IMR-90 (cell line): ENCODE measurements around the gene SLC29A3. TPM values are rescaled to one million over a fixed set of nuclear protein-coding genes. Genes with fewer than 3 reads are reported as not detected.

ENCODE experiments used
- ATAC-seq: fragments of 200-7000 bp; cut with Tn5 transposase; 2 replicates; pipeline ENCODE4 v1.9.1; 2020; ENCODE audit warnings: low read depth, mild to moderate bottlenecking, moderate library complexity
- BruUV-seq: library from RNA; stranded (reverse); fragments of 400-500 nt; replicated peaks from 2 replicates; lab custom pipeline; 2021; lab: Mats Ljungman, UMichigan
- CTCF ChIA-PET: fragments of 300-600 bp; formaldehyde crosslinking; extraction: SDS; loops from one replicate; lab custom pipeline; 2021; ENCODE audit warnings: antibody characterized with exemption; lab: Yijun Ruan, JAX
- POLR2A ChIA-PET: fragments of 300-600 bp; sonication (Branson Sonifier 250); formaldehyde crosslinking; loops from one replicate; lab custom pipeline; 2022; ENCODE audit warnings: antibody characterized with exemption; ENCODE audit not compliant: unreplicated experiment; lab: Charles Lee
- DNase-seq: peaks from one replicate; pipeline ENCODE4 v3.0.0; 2013
- H2AFZ ChIP-seq: replicated peaks from 2 replicates; pipeline ENCODE3; 2013; ENCODE audit warnings: low read length, mild to moderate bottlenecking; ENCODE audit not compliant: poor library complexity
- H2AK5ac ChIP-seq: 2 replicates; pipeline ENCODE4 v1.6.1; 2013; ENCODE audit warnings: low read depth, low read length, inconsistent platforms
- H2AK9ac ChIP-seq: replicated peaks from 2 replicates; pipeline ENCODE3; 2013; ENCODE audit warnings: mild to moderate bottlenecking, low read depth, low read length, moderate library complexity; ENCODE audit not compliant: poor library complexity
- H2BK120ac ChIP-seq: 2 replicates; pipeline ENCODE4 v1.6.1; 2013; ENCODE audit warnings: low read depth, low read length, inconsistent platforms
- H2BK15ac ChIP-seq: 3 replicates; pipeline ENCODE4 v1.6.1; 2013; ENCODE audit warnings: low read depth, low read length, inconsistent platforms
- H2BK20ac ChIP-seq: 2 replicates; pipeline ENCODE4 v1.6.1; 2013; ENCODE audit warnings: low read depth, mild to moderate bottlenecking, inconsistent platforms, low read length, moderate library complexity
- H2BK5ac ChIP-seq: 2 replicates; pipeline ENCODE4 v1.6.1; 2013; ENCODE audit warnings: mild to moderate bottlenecking, low read depth, low read length, inconsistent platforms; ENCODE audit not compliant: poor library complexity, severe bottlenecking
- H3K14ac ChIP-seq: replicated peaks from 2 replicates; pipeline ENCODE4 v1.6.1; 2013; ENCODE audit warnings: low read depth, low read length, inconsistent platforms
- H3K18ac ChIP-seq: 2 replicates; pipeline ENCODE4 v1.6.1; 2013; ENCODE audit warnings: low read depth, low read length, control low read depth
- H3K23ac ChIP-seq: 2 replicates; pipeline ENCODE4 v1.6.1; 2013; ENCODE audit warnings: low read depth, low read length, inconsistent platforms
- H3K27ac ChIP-seq: 2 replicates; pipeline ENCODE4 v1.5.1; 2013; ENCODE audit warnings: mild to moderate bottlenecking, control low read depth, low read length; ENCODE audit not compliant: insufficient read depth
- H3K27me3 ChIP-seq: 2 replicates; pipeline ENCODE4 v1.6.1; 2013; ENCODE audit warnings: low read length; ENCODE audit not compliant: control insufficient read depth, insufficient read depth
- H3K36me3 ChIP-seq: 2 replicates; pipeline ENCODE4 v1.6.1; 2013; ENCODE audit warnings: low read length, mixed read lengths; ENCODE audit not compliant: control insufficient read depth, insufficient read depth
- H3K4ac ChIP-seq: 2 replicates; pipeline ENCODE4 v1.6.1; 2013; ENCODE audit warnings: low read depth, low read length, inconsistent platforms
- H3K4me1 ChIP-seq: 2 replicates; pipeline ENCODE4 v1.6.1; 2013; ENCODE audit warnings: low read length, mixed read lengths; ENCODE audit not compliant: control insufficient read depth, insufficient read depth
- H3K4me2 ChIP-seq: 2 replicates; pipeline ENCODE4 v1.6.1; 2013; ENCODE audit warnings: low read depth, mild to moderate bottlenecking, control low read depth, low read length, moderate library complexity
- H3K4me3 ChIP-seq: 2 replicates; pipeline ENCODE4 v1.5.1; 2013; ENCODE audit warnings: low read depth, mild to moderate bottlenecking, control low read depth, low read length, moderate library complexity; ENCODE audit not compliant: insufficient read depth
- H3K56ac ChIP-seq: 2 replicates; pipeline ENCODE4 v1.6.1; 2013; ENCODE audit warnings: low read length, inconsistent platforms; ENCODE audit not compliant: insufficient read depth; ENCODE audit errors: extremely low read depth
- H3K79me1 ChIP-seq, 2 experiments: 2 replicates each; pipeline ENCODE4 v1.6.1; 2013; ENCODE audit warnings: low read length in 2 of 2, inconsistent platforms in 1 of 2, low read depth in 1 of 2
- H3K9ac ChIP-seq: 2 replicates; pipeline ENCODE4 v1.6.1; 2013; ENCODE audit warnings: low read depth, low read length, control low read depth
- H3K9me1 ChIP-seq: 2 replicates; pipeline ENCODE4 v1.6.1; 2013; ENCODE audit warnings: low read length, inconsistent platforms; ENCODE audit not compliant: insufficient read depth
- H3K9me3 ChIP-seq: 2 replicates; pipeline ENCODE4 v1.6.1; 2013; ENCODE audit warnings: low read length; ENCODE audit not compliant: control insufficient read depth, insufficient read depth
- H4K20me1 ChIP-seq: 2 replicates; pipeline ENCODE4 v1.6.1; 2013; ENCODE audit warnings: low read length, inconsistent platforms; ENCODE audit not compliant: insufficient read depth
- H4K5ac ChIP-seq: 2 replicates; pipeline ENCODE4 v1.6.1; 2013; ENCODE audit warnings: mild to moderate bottlenecking, low read depth, low read length, control low read depth
- H4K8ac ChIP-seq, 2 experiments: 2 replicates each; pipeline ENCODE4 v1.6.1; 2013; ENCODE audit warnings: low read depth in 2 of 2, low read length in 2 of 2, control low read depth in 1 of 2, inconsistent platforms in 1 of 2
- H4K91ac ChIP-seq: 2 replicates; pipeline ENCODE4 v1.6.1; 2013; ENCODE audit warnings: low read depth, low read length, inconsistent platforms; ENCODE audit not compliant: insufficient read depth
- BHLHE40 ChIP-seq: fragments of 150-350 bp; IDR thresholded peaks from 2 replicates; pipeline ENCODE4 v1.6.1; 2016; ENCODE audit warnings: mild to moderate bottlenecking, low read depth, low read length
- CEBPB ChIP-seq: IDR thresholded peaks from 2 replicates; pipeline ENCODE4 v1.6.1; 2012; ENCODE audit warnings: low read depth, low read length, improper control_type of control experiment
- CHD1 ChIP-seq: IDR thresholded peaks from 2 replicates; pipeline ENCODE4 v1.6.1; 2012; ENCODE audit warnings: low read depth, low read length, improper control_type of control experiment
- FOS ChIP-seq: fragments of 150-350 bp; IDR thresholded peaks from 2 replicates; pipeline ENCODE4 v1.6.1; 2016; ENCODE audit warnings: low read depth, low read length
- MAFK ChIP-seq: IDR thresholded peaks from 2 replicates; pipeline ENCODE4 v1.6.1; 2012; ENCODE audit warnings: low read depth, low read length, improper control_type of control experiment
- MAZ ChIP-seq: IDR thresholded peaks from 2 replicates; pipeline ENCODE4 v1.6.1; 2012; ENCODE audit warnings: low read depth, mild to moderate bottlenecking, low read length, improper control_type of control experiment, moderate library complexity, borderline replicate concordance
- MXI1 ChIP-seq: IDR thresholded peaks from 2 replicates; pipeline ENCODE4 v1.6.1; 2012; ENCODE audit warnings: low read depth, mild to moderate bottlenecking, low read length, moderate library complexity, borderline replicate concordance
- NFE2L2 ChIP-seq: fragments of 150-350 bp; IDR thresholded peaks from 2 replicates; pipeline ENCODE4 v1.6.1; 2016; ENCODE audit warnings: low read depth, mild to moderate bottlenecking, low read length
- POLR2A ChIP-seq: IDR thresholded peaks from 2 replicates; pipeline ENCODE4 v1.6.1; 2012; ENCODE audit warnings: mild to moderate bottlenecking, low read depth, low read length
- RAD21 ChIP-seq: IDR thresholded peaks from 2 replicates; pipeline ENCODE4 v1.6.1; 2012; ENCODE audit warnings: low read length, improper control_type of control experiment
- RCOR1 ChIP-seq: IDR thresholded peaks from 2 replicates; pipeline ENCODE4 v1.6.1; 2012; ENCODE audit warnings: mild to moderate bottlenecking, low read length, improper control_type of control experiment; ENCODE audit not compliant: insufficient replicate concordance
- RFX5 ChIP-seq: IDR thresholded peaks from 2 replicates; pipeline ENCODE4 v1.8.0; 2012; ENCODE audit warnings: low read depth, mild to moderate bottlenecking, low read length, moderate library complexity
- SMC3 ChIP-seq: fragments of 150-350 bp; IDR thresholded peaks from 2 replicates; pipeline ENCODE4 v1.6.1; 2016; ENCODE audit warnings: low read depth, mild to moderate bottlenecking, antibody characterized with exemption, low read length, moderate library complexity
- WGBS, 2 experiments: methylation state at CpG; one replicate each; pipeline versions ENCODE4 v1.1.5 to v1.1.7; 2013; ENCODE audit warnings: missing lambda C conversion rate in 2 of 2; ENCODE audit not compliant: insufficient read length in 1 of 2; ENCODE audit errors: extremely low coverage in 2 of 2; 5-methylcytosine and 5-hydroxymethylcytosine counted together
- dilution Hi-C: fragments of 300-500 bp; cut with HindIII; formaldehyde crosslinking; loops from one replicate; pipeline ENCODE4 v1.14.3; 2018; ENCODE audit warnings: low sequenced_read_pairs; ENCODE audit not compliant: unreplicated experiment
- in situ Hi-C: fragments of 300-500 bp; cut with MboI; formaldehyde crosslinking; loops from 3 replicates; pipeline ENCODE4 v1.14.3; 2019; ENCODE audit warnings: low sequenced_read_pairs, inconsistent platforms, mixed read lengths
- intact Hi-C: fragments of 100-400 bp; cut with micrococcal nuclease; formaldehyde crosslinking; loops from 2 replicates; pipeline ENCODE4 v1.10.0; 2022
- polyA plus RNA-seq, 3 experiments: library from polyadenylated mRNA; depleted of rRNA; stranded (reverse); fragments of >200 nt; gene quantifications; 2 replicates each; pipeline ENCODE4 v1.2.3, GENCODE V29; 2012; ENCODE audit warnings: low replicate concordance in 1 of 3
- total RNA-seq: library from RNA; depleted of rRNA; stranded (reverse); fragments of >200 nt; gene quantifications from 2 replicates; pipeline ENCODE4 v1.2.3, GENCODE V29; 2012
- TF ChIP-seq, protein P1 (sequence below): conservative IDR thresholded peaks from 2 replicates; pipeline ENCODE4 v1.5.1; 2012; ENCODE audit warnings: mild to moderate bottlenecking, low read depth, low read length, improper control_type of control experiment
- TF ChIP-seq, protein P2 (sequence below): fragments of 150-350 bp; IDR thresholded peaks from 2 replicates; pipeline ENCODE4 v1.6.1; 2016; ENCODE audit warnings: low read depth, mild to moderate bottlenecking, low read length, moderate library complexity, borderline replicate concordance
- TF ChIP-seq, protein P3 (sequence below): fragments of 150-350 bp; IDR thresholded peaks from 2 replicates; pipeline ENCODE4 v1.6.1; 2017; ENCODE audit warnings: mild to moderate bottlenecking, antibody characterized with exemption, low read length, low read depth

The SLC29A3 gene
- total and polyA plus RNA-seq, 2 of the 4 experiments (the other 2 are of a cell fraction) = 0.72 to 3.0 TPM

DNA sequence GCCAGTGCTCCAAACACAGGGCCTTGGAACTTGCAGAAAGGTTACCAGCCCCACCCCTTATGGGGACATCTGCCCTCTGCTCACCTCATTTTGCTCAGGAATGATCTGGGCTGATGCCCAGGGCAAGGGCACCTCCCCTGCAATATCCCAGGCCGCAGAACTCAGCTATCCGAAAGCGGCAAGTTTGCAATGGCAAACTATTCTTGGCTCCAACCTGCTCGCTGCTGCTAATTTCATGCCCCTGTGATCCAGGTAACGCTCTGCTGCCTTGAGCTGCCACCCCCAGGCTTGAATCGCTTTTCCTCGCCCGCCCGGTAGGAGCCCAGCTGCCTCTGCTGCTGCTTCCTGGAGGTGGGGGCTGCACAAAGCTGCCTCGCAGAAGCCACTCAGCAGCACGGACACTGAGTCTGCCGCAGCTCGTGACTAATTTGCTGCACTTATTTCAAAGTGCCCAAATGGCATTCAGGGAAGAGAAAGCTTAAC is 18.2 kb downstream of the SLC29A3 start:
- H2BK20ac ChIP-seq = no peak overlapping the region
- H3K9ac ChIP-seq = no peak overlapping the region
- intact Hi-C loops (no loop called here), in situ Hi-C loops (no loop called here), dilution Hi-C loops (no loop called here)
- H4K8ac ChIP-seq = no peak overlapping the region
- DNase-seq = no peak
- POLR2A ChIA-PET = no interaction called here
- H3K18ac ChIP-seq = no peak overlapping the region
- H2BK15ac ChIP-seq = no peak overlapping the region
- H2BK5ac ChIP-seq = no peak overlapping the region
- no peak overlapping the region for H4K91ac ChIP-seq
- WGBS, 2 experiments = 90% methylated on average over 10 of the region's 13 CpGs; no CpG with 5 or more reads in 1 of the 2 experiments
- no peak overlapping the region for H3K23ac ChIP-seq
- H3K56ac ChIP-seq = no peak overlapping the region
- no peak overlapping the region for H3K4ac ChIP-seq
- H2AFZ ChIP-seq = no peak overlapping the region
- H3K14ac ChIP-seq = no peak overlapping the region
- H3K4me3 ChIP-seq = no peak overlapping the region
- no peaks in the 10 kb centered on the region; the same call in 1 of the 2 replicates for H3K27me3 ChIP-seq
- no peak overlapping the region for H2BK120ac ChIP-seq
- TF ChIP-seq, protein P1, sequence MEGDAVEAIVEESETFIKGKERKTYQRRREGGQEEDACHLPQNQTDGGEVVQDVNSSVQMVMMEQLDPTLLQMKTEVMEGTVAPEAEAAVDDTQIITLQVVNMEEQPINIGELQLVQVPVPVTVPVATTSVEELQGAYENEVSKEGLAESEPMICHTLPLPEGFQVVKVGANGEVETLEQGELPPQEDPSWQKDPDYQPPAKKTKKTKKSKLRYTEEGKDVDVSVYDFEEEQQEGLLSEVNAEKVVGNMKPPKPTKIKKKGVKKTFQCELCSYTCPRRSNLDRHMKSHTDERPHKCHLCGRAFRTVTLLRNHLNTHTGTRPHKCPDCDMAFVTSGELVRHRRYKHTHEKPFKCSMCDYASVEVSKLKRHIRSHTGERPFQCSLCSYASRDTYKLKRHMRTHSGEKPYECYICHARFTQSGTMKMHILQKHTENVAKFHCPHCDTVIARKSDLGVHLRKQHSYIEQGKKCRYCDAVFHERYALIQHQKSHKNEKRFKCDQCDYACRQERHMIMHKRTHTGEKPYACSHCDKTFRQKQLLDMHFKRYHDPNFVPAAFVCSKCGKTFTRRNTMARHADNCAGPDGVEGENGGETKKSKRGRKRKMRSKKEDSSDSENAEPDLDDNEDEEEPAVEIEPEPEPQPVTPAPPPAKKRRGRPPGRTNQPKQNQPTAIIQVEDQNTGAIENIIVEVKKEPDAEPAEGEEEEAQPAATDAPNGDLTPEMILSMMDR = no peak
- TF ChIP-seq, protein P2, sequence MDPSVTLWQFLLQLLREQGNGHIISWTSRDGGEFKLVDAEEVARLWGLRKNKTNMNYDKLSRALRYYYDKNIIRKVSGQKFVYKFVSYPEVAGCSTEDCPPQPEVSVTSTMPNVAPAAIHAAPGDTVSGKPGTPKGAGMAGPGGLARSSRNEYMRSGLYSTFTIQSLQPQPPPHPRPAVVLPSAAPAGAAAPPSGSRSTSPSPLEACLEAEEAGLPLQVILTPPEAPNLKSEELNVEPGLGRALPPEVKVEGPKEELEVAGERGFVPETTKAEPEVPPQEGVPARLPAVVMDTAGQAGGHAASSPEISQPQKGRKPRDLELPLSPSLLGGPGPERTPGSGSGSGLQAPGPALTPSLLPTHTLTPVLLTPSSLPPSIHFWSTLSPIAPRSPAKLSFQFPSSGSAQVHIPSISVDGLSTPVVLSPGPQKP = no peak
- TF ChIP-seq MXI1 (no peak), RFX5 (no peak), CHD1 (no peak), NFE2L2 (no peak), RCOR1 (no peak), MAFK (no peak), BHLHE40 (no peak), MAZ (no peak), POLR2A (no peak), SMC3 (no peak), RAD21 (no peak), CEBPB (no peak), FOS (no peak)
- TF ChIP-seq, protein P3, sequence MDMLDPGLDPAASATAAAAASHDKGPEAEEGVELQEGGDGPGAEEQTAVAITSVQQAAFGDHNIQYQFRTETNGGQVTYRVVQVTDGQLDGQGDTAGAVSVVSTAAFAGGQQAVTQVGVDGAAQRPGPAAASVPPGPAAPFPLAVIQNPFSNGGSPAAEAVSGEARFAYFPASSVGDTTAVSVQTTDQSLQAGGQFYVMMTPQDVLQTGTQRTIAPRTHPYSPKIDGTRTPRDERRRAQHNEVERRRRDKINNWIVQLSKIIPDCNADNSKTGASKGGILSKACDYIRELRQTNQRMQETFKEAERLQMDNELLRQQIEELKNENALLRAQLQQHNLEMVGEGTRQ = no peak
- H4K5ac ChIP-seq = no peak overlapping the region
- no peak for ATAC-seq
- no peak overlapping the region for H3K4me2 ChIP-seq
- no peaks in the 10 kb centered on the region; the same call in 1 of the 2 replicates for H4K20me1 ChIP-seq
- H2AK5ac ChIP-seq = no peak overlapping the region
- CTCF ChIA-PET = interaction anchor here (0.6 kb wide), 1 partner anchor 39 kb away, joined by 3 read pairs; no protein-coding TSS in a partner anchor
- no peaks in the 10 kb centered on the region for H3K79me1 ChIP-seq
- no peak overlapping the region for H3K27ac ChIP-seq
- BruUV-seq = no TSS peak
- H3K36me3 ChIP-seq = no peaks in the 10 kb centered on the region
- H2AK9ac ChIP-seq = no peak overlapping the region
- H3K9me3 ChIP-seq = no peaks in the 10 kb centered on the region
- H3K9me1 ChIP-seq = no peaks in the 10 kb centered on the region
- H3K4me1 ChIP-seq = peaks cover 2% of the 10 kb centered on the region; the same call in 1 of the 2 replicates
